GM18498 (cell line): ENCODE measurements around the gene IDUA.
A peak's percentile ranks its signal among the peaks of the same experiment; 100 is the strongest.

Experiments used
- ATAC-seq: cut with Tn5 transposase; IDR thresholded peaks from one replicate; pipeline ENCODE4 v1.9.1; 2021; ENCODE audit warnings: mild to moderate bottlenecking, moderate library complexity; ENCODE audit not compliant: unreplicated experiment

IDUA gene

GRCh38 chr4:1013225-1014073 is 26.6 kb downstream of the IDUA start:
- ATAC-seq: no peak

- no peak for ATAC-seq
Observed at GRCh38 chr4:1014291-1015167, 27.7 kb downstream of the IDUA start.

- no peak for ATAC-seq
Observed at GRCh38 chr4:1015179-1015578, 28.3 kb downstream of the IDUA start.

- ATAC-seq: no peak
Observed at GRCh38 chr4:1015746-1016145, 28.9 kb downstream of the IDUA start.

GRCh38 chr4:1017211-1017610 is 30.4 kb downstream of the IDUA start:
- no peak for ATAC-seq

- no peak for ATAC-seq
Observed at GRCh38 chr4:1017706-1018105, 30.9 kb downstream of the IDUA start.

GRCh38 chr4:1018147-1019020 is 31.5 kb downstream of the IDUA start:
- ATAC-seq: no peak

GRCh38 chr4:1019320-1019719 is 32.5 kb downstream of the IDUA start:
- ATAC-seq: no peak

GRCh38 chr4:1019729-1020470 is 33.1 kb downstream of the IDUA start:
- ATAC-seq: no peak

GRCh38 chr4:1021386-1022050 is 34.7 kb downstream of the IDUA start:
- ATAC-seq: peak; percentile 67

GRCh38 chr4:1022051-1022738 is 35.4 kb downstream of the IDUA start:
- ATAC-seq: no peak

- no peak for ATAC-seq
Observed at GRCh38 chr4:1022739-1023066, 35.9 kb downstream of the IDUA start.

GRCh38 chr4:1023075-1023640 is 36.3 kb downstream of the IDUA start:
- ATAC-seq: no peak

- ATAC-seq: no peak
Observed at GRCh38 chr4:1023895-1024740, 37.3 kb downstream of the IDUA start.

- ATAC-seq: no peak
Observed at GRCh38 chr4:1024882-1025545, 38.2 kb downstream of the IDUA start.

GRCh38 chr4:1026115-1026514 is 39.3 kb downstream of the IDUA start:
- peak; percentile 64 for ATAC-seq

- ATAC-seq: no peak
Observed at GRCh38 chr4:1027219-1027914, 40.5 kb downstream of the IDUA start.
